ENCODE results near the gene LNPEP. TPM values are rescaled to one million over a fixed set of nuclear protein-coding genes. Genes with fewer than 3 reads are reported as not detected.

The LNPEP gene
- total RNA-seq, 1 donor from 2014 or later = 56.8 TPM

DNA sequence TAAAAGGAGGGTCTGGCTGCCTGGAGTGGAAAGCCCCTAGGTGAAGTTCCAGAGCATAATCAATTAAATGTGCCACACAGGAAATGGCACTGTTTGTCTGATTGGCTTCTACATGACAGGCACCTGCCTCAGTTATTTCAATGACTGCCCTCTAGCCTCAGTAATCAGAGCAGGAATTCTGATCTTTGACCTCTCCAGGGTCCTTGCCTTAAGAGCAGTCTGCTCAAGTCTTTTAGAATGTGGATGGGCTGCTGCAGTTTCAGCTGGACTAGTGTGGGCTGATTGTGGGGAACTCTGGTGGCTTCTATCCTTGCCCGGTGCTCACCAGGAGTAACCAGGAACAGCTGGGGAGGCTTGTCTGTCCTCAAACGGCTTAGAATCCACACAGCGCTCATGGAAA, 107.6 kb downstream of the LNPEP start:
- TF ChIP-seq, protein P1, sequence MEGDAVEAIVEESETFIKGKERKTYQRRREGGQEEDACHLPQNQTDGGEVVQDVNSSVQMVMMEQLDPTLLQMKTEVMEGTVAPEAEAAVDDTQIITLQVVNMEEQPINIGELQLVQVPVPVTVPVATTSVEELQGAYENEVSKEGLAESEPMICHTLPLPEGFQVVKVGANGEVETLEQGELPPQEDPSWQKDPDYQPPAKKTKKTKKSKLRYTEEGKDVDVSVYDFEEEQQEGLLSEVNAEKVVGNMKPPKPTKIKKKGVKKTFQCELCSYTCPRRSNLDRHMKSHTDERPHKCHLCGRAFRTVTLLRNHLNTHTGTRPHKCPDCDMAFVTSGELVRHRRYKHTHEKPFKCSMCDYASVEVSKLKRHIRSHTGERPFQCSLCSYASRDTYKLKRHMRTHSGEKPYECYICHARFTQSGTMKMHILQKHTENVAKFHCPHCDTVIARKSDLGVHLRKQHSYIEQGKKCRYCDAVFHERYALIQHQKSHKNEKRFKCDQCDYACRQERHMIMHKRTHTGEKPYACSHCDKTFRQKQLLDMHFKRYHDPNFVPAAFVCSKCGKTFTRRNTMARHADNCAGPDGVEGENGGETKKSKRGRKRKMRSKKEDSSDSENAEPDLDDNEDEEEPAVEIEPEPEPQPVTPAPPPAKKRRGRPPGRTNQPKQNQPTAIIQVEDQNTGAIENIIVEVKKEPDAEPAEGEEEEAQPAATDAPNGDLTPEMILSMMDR (IDR thresholded peaks at IDR 0.05; ENCODE audit: borderline replicate concordance) = no peak
- no peak overlapping the region for H3K4me3 ChIP-seq
- intact Hi-C loops (cut with micrococcal nuclease) = no loop called here

GRCh38 chr5:97044052-97044451, 108.2 kb downstream of the LNPEP start:
- intact Hi-C loops (cut with micrococcal nuclease) = no loop called here
- no peak overlapping the region for H3K27ac ChIP-seq (replicated peaks)
- no peaks in the 10 kb centered on the region for H3K9me3 ChIP-seq (replicated peaks)
- H3K4me1 ChIP-seq = peaks cover 9% of the 10 kb centered on the region
- DNase-seq = peak; percentile 17
- no peak overlapping the region for H3K4me3 ChIP-seq
- no peaks in the 10 kb centered on the region for H3K36me3 ChIP-seq
- H3K27me3 ChIP-seq (ENCODE audit: low read depth) = no peaks in the 10 kb centered on the region
- TF ChIP-seq, protein P1 (IDR thresholded peaks at IDR 0.05; ENCODE audit: borderline replicate concordance) = peak; percentile 67

More for the DNA sequence above, 107.6 kb downstream of the LNPEP start:
- Histone ChIP-seq H3K27ac (replicated peaks) (no peak overlapping the region), H3K9me3 (replicated peaks) (no peaks in the 10 kb centered on the region), H3K36me3 (no peaks in the 10 kb centered on the region), H3K4me1 (peaks cover 9% of the 10 kb centered on the region), H3K27me3 (ENCODE audit: low read depth) (no peaks in the 10 kb centered on the region)
- DNase-seq = no peak

DNA sequence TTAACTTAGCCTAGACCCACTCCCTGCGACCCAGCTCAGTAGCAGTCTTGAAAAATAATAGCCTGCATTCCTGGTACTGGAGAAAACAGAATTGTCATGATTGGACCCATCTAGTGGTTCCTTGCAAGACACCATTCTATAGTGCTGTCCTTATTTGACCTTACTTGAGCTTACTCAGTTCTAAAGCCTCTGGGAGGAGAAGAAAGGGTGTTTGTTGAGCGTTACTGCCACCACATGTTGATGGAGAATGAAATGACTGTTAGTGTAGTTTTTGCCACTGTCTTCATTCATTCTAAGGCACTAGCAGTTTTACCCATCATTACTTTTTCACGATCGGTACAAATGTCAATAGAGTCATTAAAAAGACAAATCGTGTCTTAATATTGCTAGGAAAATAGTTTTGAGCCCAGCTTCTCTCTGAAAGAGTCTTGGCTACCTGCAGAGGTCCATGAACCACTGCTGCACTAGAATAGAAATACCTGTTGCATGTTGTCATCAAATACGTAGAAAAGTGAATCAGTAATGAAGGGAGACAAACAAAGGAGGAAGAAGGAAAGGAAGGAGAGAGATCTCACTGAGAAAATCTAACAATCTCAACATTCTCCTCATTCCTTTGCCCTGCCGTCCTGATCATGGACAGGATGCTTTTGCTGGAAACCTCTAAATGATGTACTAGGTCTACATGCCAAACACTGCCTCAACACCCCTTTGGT, 110.5 kb downstream of the LNPEP start:
- no peak overlapping the region for H3K4me3 ChIP-seq
- H3K36me3 ChIP-seq = no peaks in the 10 kb centered on the region
- DNase-seq = no peak
- no peak overlapping the region for H3K27ac ChIP-seq (replicated peaks)
- intact Hi-C loops (cut with micrococcal nuclease) = no loop called here
- TF ChIP-seq, protein P1 (IDR thresholded peaks at IDR 0.05; ENCODE audit: borderline replicate concordance) = no peak
- peaks cover 9% of the 10 kb centered on the region for H3K4me1 ChIP-seq
- no peaks in the 10 kb centered on the region for H3K27me3 ChIP-seq (ENCODE audit: low read depth)
- no peaks in the 10 kb centered on the region for H3K9me3 ChIP-seq (replicated peaks)

GRCh38 chr5:97047076-97047475, 111.2 kb downstream of the LNPEP start:
- DNase-seq = no peak
- H3K27ac ChIP-seq (replicated peaks) = no peak overlapping the region
- intact Hi-C loops (cut with micrococcal nuclease) = no loop called here
- H3K9me3 ChIP-seq (replicated peaks) = peaks cover 2% of the 10 kb centered on the region
- no peak overlapping the region for H3K4me3 ChIP-seq
- peaks cover 9% of the 10 kb centered on the region for H3K4me1 ChIP-seq
- no peaks in the 10 kb centered on the region for H3K27me3 ChIP-seq (ENCODE audit: low read depth)
- TF ChIP-seq, protein P1 (IDR thresholded peaks at IDR 0.05; ENCODE audit: borderline replicate concordance) = no peak
- no peaks in the 10 kb centered on the region for H3K36me3 ChIP-seq

- no peaks in the 10 kb centered on the region for H3K36me3 ChIP-seq
- H3K27me3 ChIP-seq (ENCODE audit: low read depth) = no peaks in the 10 kb centered on the region
- peaks cover 7% of the 10 kb centered on the region for H3K9me3 ChIP-seq (replicated peaks)
- no peak overlapping the region for H3K4me3 ChIP-seq
- H3K27ac ChIP-seq (replicated peaks) = no peak overlapping the region
- intact Hi-C loops (cut with micrococcal nuclease) = no loop called here
- TF ChIP-seq, protein P1 (IDR thresholded peaks at IDR 0.05; ENCODE audit: borderline replicate concordance) = no peak
- DNase-seq = no peak
- H3K4me1 ChIP-seq = no peaks in the 10 kb centered on the region
These were observed 113.3 kb downstream of the LNPEP start for GRCh38 chr5:97049175-97049574.

Data from left ventricle myocardium inferior (tissue), 1 donor.